H4 (cell line): ENCODE results near the gene PLCH1. TPM values are rescaled to one million over a fixed set of nuclear protein-coding genes. Genes with fewer than 3 reads are reported as not detected.
"Not testable (repeated sequence)": the region's sequence is repeated elsewhere in the genome, so short reads cannot be mapped to it uniquely, and the experiment has no call there.

Experiments
- DNase-seq: peaks from one replicate; pipeline ENCODE4 v3.0.0-alpha.2; 2015; ENCODE audit warnings: low spot score
- total RNA-seq: library from RNA; depleted of rRNA; stranded (reverse); fragments of >200 nt; shearing (Covaris generic); gene quantifications from 2 replicates; pipeline ENCODE4 v1.2.3, GENCODE V29; 2014

Gene PLCH1
- total RNA-seq, 1 experiment from 2014 or later: 1.1 TPM

- no peak for DNase-seq
Measured at GRCh38 chr3:155420881-155421486, 323.9 kb downstream of the PLCH1 start.

- no peak for DNase-seq
Measured at GRCh38 chr3:155420406-155420805, 324.5 kb downstream of the PLCH1 start.

GRCh38 chr3:155418407-155418806 lies 326.5 kb downstream of the PLCH1 start:
- DNase-seq: no peak

DNA sequence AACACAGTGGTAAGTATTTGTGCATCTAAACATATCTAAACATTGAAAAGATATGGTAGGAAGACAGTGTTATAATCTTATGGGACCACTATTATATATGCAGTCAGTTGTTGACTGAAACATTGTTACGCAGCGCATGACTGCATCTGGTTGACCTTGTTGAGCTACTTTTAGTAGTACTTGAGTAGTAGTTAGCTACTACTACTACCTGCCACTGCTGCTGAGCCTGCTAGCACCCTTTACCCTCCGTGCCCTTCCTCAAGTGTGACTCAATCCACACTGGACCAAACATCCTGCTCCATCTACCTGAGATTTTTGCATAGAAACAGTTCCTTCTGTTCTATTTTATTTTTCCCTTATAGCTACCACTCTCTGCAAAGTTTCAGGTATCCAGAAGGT lies 327.8 kb downstream of the PLCH1 start:
- DNase-seq: no peak

DNA sequence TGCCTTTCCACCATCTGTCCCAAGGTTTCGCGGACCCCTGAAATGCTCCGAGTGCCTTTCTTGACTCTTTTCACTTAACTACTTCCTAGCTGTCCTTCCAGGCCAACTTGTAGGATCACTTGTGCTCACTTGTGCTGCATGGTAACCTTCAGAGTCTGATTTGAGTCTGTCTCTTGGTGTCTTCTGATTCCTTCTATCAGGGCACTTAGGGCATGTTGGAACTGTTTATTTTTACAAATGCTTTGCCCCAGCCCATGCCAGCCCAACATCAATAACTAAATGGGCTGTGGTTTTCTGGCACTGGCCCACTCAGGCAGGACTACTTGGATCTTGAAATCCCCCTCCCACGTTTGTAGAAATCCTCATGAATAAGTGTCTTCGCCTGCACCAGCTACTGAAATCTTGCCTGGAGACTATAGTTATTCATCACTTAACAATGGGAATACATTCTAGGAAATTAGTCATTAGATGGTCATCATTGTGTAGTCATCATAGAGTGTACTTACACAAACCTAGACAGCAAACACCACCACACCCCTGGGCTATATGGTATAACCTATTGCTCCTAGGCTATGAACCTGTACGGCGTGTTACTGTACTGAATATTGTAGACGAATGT lies 328.3 kb downstream of the PLCH1 start:
- no peak for DNase-seq

DNA sequence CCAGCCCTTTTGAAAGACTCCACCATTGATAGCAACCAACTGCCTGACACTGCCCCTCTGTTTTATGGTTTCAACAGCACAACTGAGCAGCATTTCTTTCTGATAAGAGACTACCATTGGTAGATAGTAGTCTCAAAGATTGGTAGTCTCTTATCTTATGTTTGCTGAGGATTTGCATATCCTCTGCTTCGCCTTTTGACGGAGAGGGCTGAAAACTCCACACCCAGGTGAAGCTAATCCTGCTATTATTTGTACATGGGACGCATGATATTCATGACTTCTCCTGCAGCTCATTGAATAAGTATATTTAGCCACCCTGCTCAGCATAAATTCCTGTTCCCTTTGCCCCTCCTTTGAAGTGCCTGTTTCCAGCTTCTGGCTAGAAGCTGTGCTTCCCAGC lies 332.0 kb downstream of the PLCH1 start:
- no peak for DNase-seq

- DNase-seq: no peak
Measured at GRCh38 chr3:155411500-155412223, 333.2 kb downstream of the PLCH1 start.

DNA sequence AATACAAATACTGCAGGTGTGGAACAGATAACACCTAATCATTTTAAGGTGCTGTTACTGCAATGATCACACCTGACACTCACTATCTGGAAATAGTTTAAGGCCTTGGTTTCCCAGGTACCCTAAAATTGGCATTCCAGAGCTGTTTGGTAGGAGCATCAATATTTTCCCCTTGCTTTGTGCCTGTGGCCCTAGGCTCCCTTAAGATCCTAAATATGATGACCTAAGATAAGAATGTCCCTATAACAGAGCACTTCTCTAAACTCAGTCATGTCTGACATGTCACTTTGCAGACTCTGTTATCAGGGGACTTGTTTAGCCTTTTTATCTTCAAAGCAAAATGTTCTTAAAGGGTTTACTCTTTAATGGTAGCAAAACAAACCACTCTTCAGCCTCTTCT lies 335.5 kb downstream of the PLCH1 start:
- DNase-seq: no peak

DNA sequence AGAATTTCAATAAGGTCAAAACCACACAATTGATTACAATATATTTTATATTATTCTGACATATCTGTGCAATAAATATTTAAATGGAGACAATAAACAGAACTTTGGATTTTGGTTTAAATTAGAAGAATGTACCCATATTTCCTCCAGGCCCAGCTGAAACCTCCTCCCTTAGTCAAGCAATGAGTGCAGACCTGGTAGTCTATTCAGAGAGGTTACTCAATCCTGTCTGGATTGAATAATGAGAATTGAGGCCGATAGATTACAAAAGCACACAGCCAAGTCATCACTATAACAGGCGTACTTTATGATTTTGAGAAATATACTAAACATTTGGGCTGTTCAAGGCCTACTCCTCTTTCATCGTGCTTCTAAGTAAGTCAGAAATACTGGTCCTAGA lies 336.9 kb downstream of the PLCH1 start:
- DNase-seq: no peak

DNA sequence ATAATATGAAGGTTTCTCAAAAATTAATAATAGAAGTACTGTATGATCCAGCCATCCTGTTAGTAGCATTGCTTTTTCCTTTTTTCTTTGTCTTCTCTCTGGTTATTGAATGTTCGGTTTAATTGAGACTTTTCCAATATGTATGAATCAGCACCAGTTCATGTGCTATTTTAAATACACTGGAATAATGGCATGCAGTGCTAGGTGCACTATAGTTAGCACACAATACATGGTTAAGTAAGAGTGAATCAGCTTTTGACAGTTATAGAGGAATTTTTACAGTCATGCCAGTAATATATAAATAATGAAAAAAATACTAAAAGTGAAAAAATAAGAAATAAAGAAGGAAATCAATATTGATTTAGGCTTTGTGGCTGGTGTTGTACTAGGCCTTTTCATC lies 337.5 kb downstream of the PLCH1 start:
- no peak for DNase-seq

DNA sequence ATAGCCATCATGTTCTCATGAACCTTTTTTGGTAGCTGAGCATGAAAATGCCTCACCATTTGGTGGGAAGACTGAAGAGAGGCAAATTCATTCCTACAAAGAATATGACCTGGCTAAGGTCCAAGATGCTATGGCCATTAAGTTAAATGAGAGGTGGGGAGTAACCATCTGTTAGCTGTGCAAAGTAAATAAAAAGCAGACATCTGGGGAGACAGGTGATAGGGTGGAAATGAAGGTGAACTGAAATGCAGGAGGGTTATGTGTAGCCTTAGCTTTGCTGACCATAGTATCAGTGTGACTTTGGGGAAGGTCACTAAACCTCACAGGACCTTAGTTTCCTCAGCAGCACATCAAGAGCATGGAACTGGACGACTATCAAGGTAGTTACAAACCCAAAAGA lies 340.4 kb downstream of the PLCH1 start:
- DNase-seq: no peak

DNA sequence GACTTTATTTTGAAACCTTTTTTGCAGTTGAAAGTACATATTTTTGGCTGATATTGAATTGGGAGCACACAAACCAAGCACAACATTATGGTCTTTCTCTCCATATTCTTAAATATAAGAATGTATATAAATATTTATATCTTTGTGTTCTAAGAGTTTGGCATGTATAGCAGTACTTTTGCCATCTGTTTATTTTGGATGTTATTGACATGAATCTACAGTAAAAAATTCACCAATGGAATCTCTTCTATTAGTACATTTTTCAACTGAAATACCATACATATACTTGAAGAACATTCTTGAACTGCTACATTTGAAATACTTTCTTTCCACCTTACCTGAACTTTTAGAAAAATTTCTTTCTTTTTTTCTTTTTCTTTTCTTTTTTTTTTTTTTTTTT lies 342.2 kb downstream of the PLCH1 start:
- no peak for DNase-seq

DNA sequence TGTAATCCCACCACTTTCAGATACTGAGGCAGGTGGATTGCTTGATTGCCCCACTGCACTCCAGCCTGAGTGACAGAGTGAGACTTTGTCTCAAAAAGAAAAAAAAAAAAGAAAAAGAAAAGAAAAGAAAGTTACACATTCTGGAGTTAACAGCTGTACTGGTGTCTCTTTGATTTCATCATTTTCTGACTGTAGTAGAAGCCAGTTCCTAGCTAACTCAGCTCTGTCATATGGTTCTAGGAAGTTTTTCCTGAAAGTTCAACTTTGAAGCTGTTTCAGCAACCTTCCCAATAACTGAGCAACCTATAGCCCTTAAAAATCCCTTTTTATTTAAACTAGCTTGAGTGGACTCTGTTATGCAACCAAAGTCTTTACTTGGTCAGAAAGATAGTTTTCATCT lies 346.8 kb downstream of the PLCH1 start:
- no peak for DNase-seq

DNA sequence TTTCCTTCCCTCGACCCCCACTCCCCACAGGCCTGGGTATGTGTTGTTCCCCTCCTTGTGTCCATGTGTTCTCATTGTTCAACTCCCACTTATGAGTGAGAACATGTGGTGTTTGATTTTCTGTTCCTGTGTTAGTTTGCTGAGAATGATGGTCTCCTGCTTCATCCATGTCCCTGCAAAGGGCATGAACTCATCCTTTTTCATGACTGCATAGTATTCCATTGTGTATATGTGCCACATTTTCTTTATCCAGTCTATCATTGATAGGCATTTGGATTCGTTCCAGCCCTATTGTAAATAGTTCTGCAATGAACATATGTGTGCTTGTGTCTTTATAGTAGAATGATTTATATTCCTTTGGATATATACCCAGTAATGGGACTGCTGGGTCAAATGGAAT lies 350.0 kb downstream of the PLCH1 start:
- not testable (repeated sequence) for DNase-seq

GRCh38 chr3:155394240-155394639 lies 350.6 kb downstream of the PLCH1 start:
- DNase-seq: no peak

GRCh38 chr3:155393316-155393715 lies 351.6 kb downstream of the PLCH1 start:
- no peak for DNase-seq

DNA sequence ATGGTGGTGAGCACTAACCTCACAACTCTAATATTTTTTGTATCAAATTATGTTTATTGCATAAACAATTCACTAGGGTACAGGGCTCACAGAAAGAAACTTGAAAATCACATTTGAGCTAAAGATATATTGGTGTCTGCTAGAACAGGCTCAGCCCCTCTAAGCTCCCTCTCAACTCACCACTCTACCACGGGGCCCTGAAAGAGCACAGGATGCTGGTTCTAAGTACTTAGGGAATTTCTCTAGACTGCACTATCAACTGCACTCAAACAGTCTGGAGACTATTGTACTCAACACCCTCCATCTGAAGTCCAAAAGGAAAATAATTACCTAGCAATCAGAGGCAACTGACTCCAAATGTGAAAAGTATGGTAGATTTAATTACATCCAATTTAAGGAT lies 352.7 kb downstream of the PLCH1 start:
- no peak for DNase-seq

DNA sequence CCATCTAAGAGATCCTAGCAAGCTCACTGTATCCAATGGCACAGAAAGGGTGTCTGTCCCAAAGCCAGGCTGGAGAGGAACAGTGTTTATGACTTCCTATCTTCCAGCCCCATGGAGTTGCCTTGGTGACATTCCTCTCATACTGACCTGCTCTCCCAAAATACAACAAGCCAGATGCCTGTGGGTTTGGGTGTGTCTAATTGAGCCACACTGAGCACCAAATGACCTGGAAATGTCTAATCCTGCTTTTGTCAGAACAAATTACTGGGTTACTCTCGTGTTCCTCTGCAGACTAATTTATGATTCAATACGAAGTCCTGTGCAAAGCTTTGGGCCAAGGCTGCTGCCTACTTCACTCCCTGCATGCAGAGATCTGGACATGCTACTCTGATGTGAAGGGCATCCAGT lies 353.3 kb downstream of the PLCH1 start:
- peak; percentile 57 for DNase-seq

- DNase-seq: no peak
Measured at GRCh38 chr3:155391104-155391503, 353.8 kb downstream of the PLCH1 start.

DNA sequence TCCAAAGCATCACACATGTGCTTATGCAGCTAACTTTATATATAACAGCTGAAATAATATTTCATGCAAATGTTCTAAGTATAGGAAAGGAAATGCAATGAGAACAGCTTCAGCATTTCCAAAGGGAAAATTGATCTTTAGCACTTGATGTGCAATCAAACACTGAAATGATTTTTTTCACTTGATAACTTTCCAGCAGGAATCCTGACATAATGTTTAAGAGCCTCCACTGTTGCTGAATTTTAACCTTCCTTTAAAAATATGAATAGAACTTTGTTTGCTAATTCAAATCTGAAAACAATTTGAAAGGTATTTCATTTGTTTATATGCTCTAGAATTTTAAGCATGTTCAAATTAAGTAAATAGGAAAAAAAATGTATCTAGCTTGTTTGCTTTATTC lies 354.5 kb downstream of the PLCH1 start:
- DNase-seq: no peak

DNA sequence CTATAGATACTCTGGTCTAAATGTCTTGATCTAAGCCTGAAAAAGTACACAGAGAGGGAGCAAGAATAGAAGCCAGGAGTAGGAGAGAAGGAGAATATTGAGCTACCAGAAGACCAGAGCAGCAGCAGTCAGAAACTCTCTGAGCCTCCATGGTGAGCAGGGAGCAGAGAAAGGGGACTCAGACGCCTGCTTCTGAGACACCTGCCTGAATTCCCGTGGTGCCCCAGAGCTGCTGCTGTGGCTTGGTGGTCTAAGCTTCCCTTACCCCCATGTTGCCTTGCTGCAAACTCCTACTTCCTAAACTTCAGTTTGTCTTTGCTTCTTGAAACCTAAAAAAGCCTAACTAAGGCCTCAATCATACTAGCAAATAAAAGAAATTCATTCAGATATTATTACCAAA lies 356.5 kb downstream of the PLCH1 start:
- no peak for DNase-seq

DNA sequence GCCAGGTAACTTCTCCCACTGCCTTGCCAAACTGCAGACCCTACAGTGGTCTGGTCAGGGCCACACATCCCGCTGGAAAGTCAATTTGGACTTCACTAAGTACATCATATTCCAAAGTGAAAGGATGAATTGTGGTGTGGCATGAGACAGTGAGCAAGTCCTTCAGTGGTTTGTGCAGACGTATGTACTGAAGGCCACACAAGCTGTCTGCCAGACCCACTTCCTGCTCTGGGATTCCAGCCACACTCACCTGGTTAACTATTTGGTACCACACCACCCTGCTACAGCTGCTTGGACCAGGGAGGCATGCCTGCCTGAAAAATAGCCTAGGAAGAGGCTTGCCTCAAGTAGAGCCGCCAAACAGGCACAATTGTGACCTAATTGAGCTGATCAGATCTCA lies 357.3 kb downstream of the PLCH1 start:
- peak; percentile 14 for DNase-seq

DNA sequence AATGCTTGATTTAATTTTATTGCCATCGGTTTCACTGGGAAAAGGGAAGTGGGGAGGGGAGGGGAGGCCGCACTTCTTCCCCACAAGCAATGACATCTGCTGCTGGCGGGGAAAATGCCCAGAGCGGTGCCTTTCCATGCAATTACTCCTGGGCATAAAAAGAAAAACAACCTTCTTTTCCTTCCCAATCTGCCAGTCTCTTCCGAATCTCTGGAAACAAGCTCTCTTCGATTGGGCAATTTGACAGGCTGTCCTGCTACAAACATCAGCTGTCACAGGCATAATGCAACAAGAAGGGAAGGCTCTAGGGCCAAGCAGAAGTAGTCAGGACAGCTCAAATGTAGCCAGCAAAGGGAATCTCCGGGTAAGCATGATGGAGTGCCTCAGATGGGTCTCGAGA lies 358.0 kb downstream of the PLCH1 start:
- DNase-seq: no peak
